Endodermal cell (in vitro differentiated cells): Measurements from ENCODE around the gene INSC. TPM values are rescaled to one million over a fixed set of nuclear protein-coding genes. Genes with fewer than 3 reads are reported as not detected.

ENCODE experiments used
- DNase-seq: peaks from one replicate; pipeline ENCODE4 v3.0.0-alpha.2; 2017
- H3K27ac ChIP-seq: 2 replicates; pipeline ENCODE4 v1.5.1; 2013; ENCODE audit warnings: mild to moderate bottlenecking, low read depth, low read length, moderate library complexity
- H3K27me3 ChIP-seq: 2 replicates; pipeline ENCODE4 v1.6.1; 2013; ENCODE audit warnings: mild to moderate bottlenecking, low read length, moderate library complexity; ENCODE audit not compliant: insufficient read depth, control insufficient read depth, poor library complexity, severe bottlenecking
- H3K36me3 ChIP-seq: 2 replicates; pipeline ENCODE4 v1.7.0; 2013; ENCODE audit warnings: mild to moderate bottlenecking, low read length, moderate library complexity; ENCODE audit not compliant: control insufficient read depth, insufficient read depth
- H3K4me1 ChIP-seq: one replicate; pipeline ENCODE4 v1.7.0; 2013; ENCODE audit warnings: low read length; ENCODE audit not compliant: control insufficient read depth, insufficient read depth
- H3K4me3 ChIP-seq: 2 replicates; pipeline ENCODE4 v1.5.1; 2013; ENCODE audit warnings: mild to moderate bottlenecking, low read length, moderate library complexity
- H3K9ac ChIP-seq: 2 replicates; pipeline ENCODE4 v1.6.1; 2013; ENCODE audit warnings: mild to moderate bottlenecking, low read length, moderate library complexity; ENCODE audit not compliant: poor library complexity, severe bottlenecking; ENCODE audit errors: extremely low read depth
- H3K9me3 ChIP-seq: 2 replicates; pipeline ENCODE4 v1.6.1; 2013; ENCODE audit warnings: mild to moderate bottlenecking, low read length, moderate library complexity; ENCODE audit not compliant: control insufficient read depth
- H3K27ac Mint-ChIP-seq: 2 replicates; pipeline ENCODE4 v1.8.0; 2020; ENCODE audit warnings: mixed read lengths
- H3K27me3 Mint-ChIP-seq: 2 replicates; pipeline ENCODE4 v1.8.0; 2021; ENCODE audit warnings: mild to moderate bottlenecking, mixed read lengths; ENCODE audit not compliant: insufficient read depth
- H3K36me3 Mint-ChIP-seq: 2 replicates; pipeline ENCODE4 v1.8.0; 2020; ENCODE audit warnings: low read depth, mixed read lengths
- H3K4me1 Mint-ChIP-seq: 2 replicates; pipeline ENCODE4 v1.8.0; 2020; ENCODE audit warnings: mixed read lengths
- H3K4me3 Mint-ChIP-seq: 2 replicates; pipeline ENCODE4 v1.8.0; 2020; ENCODE audit warnings: mild to moderate bottlenecking, moderate library complexity, mixed read lengths
- H3K9me3 Mint-ChIP-seq: 2 replicates; pipeline ENCODE4 v1.8.0; 2020; ENCODE audit warnings: mild to moderate bottlenecking, mixed read lengths
- CTCF ChIP-seq: fragments of 200-600 bp; sonication (generic); conservative IDR thresholded peaks from 2 replicates; pipeline ENCODE4 v1.5.0; 2021; ENCODE audit warnings: antibody characterized with exemption, mild to moderate bottlenecking
- WGBS, 2 experiments: methylation state at CpG; one replicate each; pipeline versions ENCODE4 v1.1.5 to v1.1.7; 2013; ENCODE audit warnings: missing lambda C conversion rate in 2 of 2, mixed read lengths in 1 of 2; ENCODE audit not compliant: insufficient coverage in 1 of 2, insufficient read length in 1 of 2; 5-methylcytosine and 5-hydroxymethylcytosine counted together
- total RNA-seq, 2 donors: library from RNA; stranded (reverse); fragmentation: NEBNext Ultra II Directional in 1 of 2; extraction: Animal tissue kit (Norgen Biotek cat#: 25700) in 1 of 2; gene quantifications; 2 replicates in 1 of 2; 3 replicates in 1 of 2; pipeline ENCODE4 v1.2.1, GENCODE V29; 2021

The INSC gene
- total RNA-seq, 2 donors from 2014 or later = not detected

- Mint-ChIP-seq H3K4me1 (peaks cover 5% of the 10 kb centered on the region), H3K4me3 (no peak overlapping the region), H3K27ac (no peak overlapping the region), H3K27me3 (peaks cover 13% of the 10 kb centered on the region), H3K36me3 (no peaks in the 10 kb centered on the region), H3K9me3 (no peaks in the 10 kb centered on the region)
- Histone ChIP-seq H3K4me1 (no peaks in the 10 kb centered on the region), H3K27ac (no peak overlapping the region), H3K27me3 (peaks cover 8% of the 10 kb centered on the region), H3K4me3 (no peak overlapping the region), H3K9me3 (no peaks in the 10 kb centered on the region), H3K36me3 (no peaks in the 10 kb centered on the region), H3K9ac (no peak overlapping the region)
- TF ChIP-seq CTCF = no peak
- peak; percentile 13 for DNase-seq
- WGBS, 2 experiments = 93 to 95% methylated on average over 10 to 12 of the region's 12 CpGs
Observed at GRCh38 chr11:15200696-15201095, 86.0 kb downstream of the INSC start.

GRCh38 chr11:15201586-15201985, 86.9 kb downstream of the INSC start:
- no peak for TF ChIP-seq CTCF
- DNase-seq = peak; percentile 8
- no peaks in the 10 kb centered on the region for H3K9me3 ChIP-seq
- no peak overlapping the region for H3K4me3 ChIP-seq
- H3K9ac ChIP-seq = no peak overlapping the region
- H3K4me1 ChIP-seq = no peaks in the 10 kb centered on the region
- H3K27ac Mint-ChIP-seq = no peak overlapping the region
- H3K36me3 ChIP-seq = no peaks in the 10 kb centered on the region
- 98 to 100% methylated on average over 1 to 4 of the region's 4 CpGs for WGBS, 2 experiments
- H3K9me3 Mint-ChIP-seq = no peaks in the 10 kb centered on the region
- H3K4me3 Mint-ChIP-seq = no peak overlapping the region
- H3K27me3 Mint-ChIP-seq = peaks cover 13% of the 10 kb centered on the region
- no peak overlapping the region for H3K27ac ChIP-seq
- H3K4me1 Mint-ChIP-seq = peaks cover 5% of the 10 kb centered on the region
- H3K36me3 Mint-ChIP-seq = no peaks in the 10 kb centered on the region
- peaks cover 8% of the 10 kb centered on the region for H3K27me3 ChIP-seq

- Mint-ChIP-seq H3K27ac (no peak overlapping the region), H3K9me3 (no peaks in the 10 kb centered on the region), H3K36me3 (no peaks in the 10 kb centered on the region), H3K4me3 (no peak overlapping the region), H3K27me3 (peaks cover 13% of the 10 kb centered on the region), H3K4me1 (peaks cover 5% of the 10 kb centered on the region)
- no peaks in the 10 kb centered on the region for H3K4me1 ChIP-seq
- H3K4me3 ChIP-seq = no peak overlapping the region
- 81 to 89% methylated on average over 5 of the region's 5 CpGs for WGBS, 2 experiments
- H3K27ac ChIP-seq = no peak overlapping the region
- H3K9me3 ChIP-seq = no peaks in the 10 kb centered on the region
- peak; percentile 7 for DNase-seq
- H3K9ac ChIP-seq = no peak overlapping the region
- H3K36me3 ChIP-seq = no peaks in the 10 kb centered on the region
- peaks cover 9% of the 10 kb centered on the region for H3K27me3 ChIP-seq
- no peak for TF ChIP-seq CTCF
Observed at GRCh38 chr11:15202626-15203025, 87.9 kb downstream of the INSC start.
